ENCODE results near the gene SYTL5. TPM values are rescaled to one million over a fixed set of nuclear protein-coding genes. Genes with fewer than 3 reads are reported as not detected.

SYTL5 gene
- total RNA-seq, 2 experiments from 2014 or later: not detected

- no peaks in the 10 kb centered on the region for H3K27me3 Mint-ChIP-seq
- peaks cover 6% of the 10 kb centered on the region for H3K4me1 Mint-ChIP-seq
- no peak overlapping the region for H3K27ac Mint-ChIP-seq
- ChIA-PET CTCF (no interaction called here), POLR2A (no interaction called here)
- H3K4me3 Mint-ChIP-seq: no peak overlapping the region
- no peaks in the 10 kb centered on the region for H3K36me3 Mint-ChIP-seq (ENCODE audit: low read depth)
- H3K9me3 Mint-ChIP-seq: no peaks in the 10 kb centered on the region
- DNase-seq: no peak
Observed at GRCh38 chrX:38109042-38109898, 102.9 kb downstream of the SYTL5 start.

- H3K4me1 Mint-ChIP-seq: no peaks in the 10 kb centered on the region
- POLR2A ChIA-PET: no interaction called here
- H3K27ac Mint-ChIP-seq: no peak overlapping the region
- no peaks in the 10 kb centered on the region for H3K9me3 Mint-ChIP-seq
- CTCF ChIA-PET: no interaction called here
- H3K27me3 Mint-ChIP-seq: no peaks in the 10 kb centered on the region
- H3K36me3 Mint-ChIP-seq (ENCODE audit: low read depth): no peaks in the 10 kb centered on the region
- H3K4me3 Mint-ChIP-seq: no peak overlapping the region
- DNase-seq: no peak
Observed at GRCh38 chrX:38110231-38110630, 103.9 kb downstream of the SYTL5 start.

- no peaks in the 10 kb centered on the region for H3K27me3 Mint-ChIP-seq
- no peaks in the 10 kb centered on the region for H3K36me3 Mint-ChIP-seq (ENCODE audit: low read depth)
- ChIA-PET POLR2A (no interaction called here), CTCF (no interaction called here)
- no peaks in the 10 kb centered on the region for H3K4me1 Mint-ChIP-seq
- no peak overlapping the region for H3K27ac Mint-ChIP-seq
- no peaks in the 10 kb centered on the region for H3K9me3 Mint-ChIP-seq
- DNase-seq: no peak
- H3K4me3 Mint-ChIP-seq: no peak overlapping the region
Observed at GRCh38 chrX:38111196-38111595, 104.8 kb downstream of the SYTL5 start.

GRCh38 chrX:38112566-38112965 lies 106.2 kb downstream of the SYTL5 start:
- Mint-ChIP-seq H3K27ac (no peak overlapping the region), H3K27me3 (no peaks in the 10 kb centered on the region), H3K9me3 (no peaks in the 10 kb centered on the region), H3K4me3 (no peak overlapping the region), H3K36me3 (ENCODE audit: low read depth) (no peaks in the 10 kb centered on the region), H3K4me1 (no peaks in the 10 kb centered on the region)
- CTCF ChIA-PET: no interaction called here
- no peak for DNase-seq
- POLR2A ChIA-PET: no interaction called here

GRCh38 chrX:38116706-38117105 lies 110.4 kb downstream of the SYTL5 start:
- CTCF ChIA-PET: no interaction called here
- Mint-ChIP-seq H3K36me3 (ENCODE audit: low read depth) (no peaks in the 10 kb centered on the region), H3K27ac (no peak overlapping the region), H3K4me1 (no peaks in the 10 kb centered on the region), H3K9me3 (no peaks in the 10 kb centered on the region), H3K4me3 (no peak overlapping the region), H3K27me3 (no peaks in the 10 kb centered on the region)
- POLR2A ChIA-PET: no interaction called here
- no peak for DNase-seq

- ChIA-PET CTCF (no interaction called here), POLR2A (no interaction called here)
- no peak for DNase-seq
- H3K9me3 Mint-ChIP-seq: no peaks in the 10 kb centered on the region
- H3K36me3 Mint-ChIP-seq (ENCODE audit: low read depth): no peaks in the 10 kb centered on the region
- no peak overlapping the region for H3K27ac Mint-ChIP-seq
- no peaks in the 10 kb centered on the region for H3K4me1 Mint-ChIP-seq
- H3K27me3 Mint-ChIP-seq: no peaks in the 10 kb centered on the region
- no peak overlapping the region for H3K4me3 Mint-ChIP-seq
Observed at GRCh38 chrX:38117485-38117884, 111.1 kb downstream of the SYTL5 start.

- ChIA-PET POLR2A (no interaction called here), CTCF (no interaction called here)
- Mint-ChIP-seq H3K4me3 (no peak overlapping the region), H3K27me3 (no peaks in the 10 kb centered on the region), H3K36me3 (ENCODE audit: low read depth) (no peaks in the 10 kb centered on the region), H3K9me3 (no peaks in the 10 kb centered on the region), H3K4me1 (no peaks in the 10 kb centered on the region), H3K27ac (no peak overlapping the region)
- DNase-seq: no peak
Observed at GRCh38 chrX:38124000-38124399, 117.6 kb downstream of the SYTL5 start.

- H3K27me3 Mint-ChIP-seq: no peaks in the 10 kb centered on the region
- H3K27ac Mint-ChIP-seq: no peak overlapping the region
- POLR2A ChIA-PET: no interaction called here
- no peaks in the 10 kb centered on the region for H3K9me3 Mint-ChIP-seq
- CTCF ChIA-PET: no interaction called here
- no peak for DNase-seq
- H3K4me3 Mint-ChIP-seq: no peak overlapping the region
- H3K4me1 Mint-ChIP-seq: no peaks in the 10 kb centered on the region
- no peaks in the 10 kb centered on the region for H3K36me3 Mint-ChIP-seq (ENCODE audit: low read depth)
Observed at GRCh38 chrX:38126179-38126578, 119.8 kb downstream of the SYTL5 start.

- Mint-ChIP-seq H3K9me3 (no peaks in the 10 kb centered on the region), H3K27ac (no peak overlapping the region), H3K4me3 (no peak overlapping the region), H3K4me1 (no peaks in the 10 kb centered on the region), H3K27me3 (no peaks in the 10 kb centered on the region), H3K36me3 (ENCODE audit: low read depth) (no peaks in the 10 kb centered on the region)
- ChIA-PET CTCF (no interaction called here), POLR2A (no interaction called here)
- no peak for DNase-seq
Observed at GRCh38 chrX:38127961-38128360, 121.6 kb downstream of the SYTL5 start.

GRCh38 chrX:38129366-38129765 lies 123.0 kb downstream of the SYTL5 start:
- no peaks in the 10 kb centered on the region for H3K36me3 Mint-ChIP-seq (ENCODE audit: low read depth)
- DNase-seq: no peak
- ChIA-PET CTCF (no interaction called here), POLR2A (no interaction called here)
- H3K4me1 Mint-ChIP-seq: no peaks in the 10 kb centered on the region
- H3K27ac Mint-ChIP-seq: no peak overlapping the region
- H3K27me3 Mint-ChIP-seq: no peaks in the 10 kb centered on the region
- no peaks in the 10 kb centered on the region for H3K9me3 Mint-ChIP-seq
- H3K4me3 Mint-ChIP-seq: no peak overlapping the region

GRCh38 chrX:38138157-38138891 lies 132.0 kb downstream of the SYTL5 start:
- DNase-seq: no peak
- H3K36me3 Mint-ChIP-seq (ENCODE audit: low read depth): no peaks in the 10 kb centered on the region
- H3K27ac Mint-ChIP-seq: no peak overlapping the region
- ChIA-PET CTCF (no interaction called here), POLR2A (no interaction called here)
- H3K4me1 Mint-ChIP-seq: no peaks in the 10 kb centered on the region
- H3K9me3 Mint-ChIP-seq: no peaks in the 10 kb centered on the region
- no peak overlapping the region for H3K4me3 Mint-ChIP-seq
- H3K27me3 Mint-ChIP-seq: no peaks in the 10 kb centered on the region

- H3K4me1 Mint-ChIP-seq: no peaks in the 10 kb centered on the region
- no peak for DNase-seq
- H3K27me3 Mint-ChIP-seq: no peaks in the 10 kb centered on the region
- H3K27ac Mint-ChIP-seq: no peak overlapping the region
- H3K9me3 Mint-ChIP-seq: no peaks in the 10 kb centered on the region
- no peak overlapping the region for H3K4me3 Mint-ChIP-seq
- CTCF ChIA-PET: no interaction called here
- H3K36me3 Mint-ChIP-seq (ENCODE audit: low read depth): no peaks in the 10 kb centered on the region
- POLR2A ChIA-PET: no interaction called here
Observed at GRCh38 chrX:38138900-38139299, 132.5 kb downstream of the SYTL5 start.

GRCh38 chrX:38142610-38143009 lies 136.3 kb downstream of the SYTL5 start:
- no peak overlapping the region for H3K27ac Mint-ChIP-seq
- H3K36me3 Mint-ChIP-seq (ENCODE audit: low read depth): no peaks in the 10 kb centered on the region
- ChIA-PET CTCF (no interaction called here), POLR2A (no interaction called here)
- DNase-seq: no peak
- no peaks in the 10 kb centered on the region for H3K4me1 Mint-ChIP-seq
- no peaks in the 10 kb centered on the region for H3K9me3 Mint-ChIP-seq
- H3K27me3 Mint-ChIP-seq: no peaks in the 10 kb centered on the region
- H3K4me3 Mint-ChIP-seq: no peak overlapping the region

GRCh38 chrX:38149016-38149415 lies 142.7 kb downstream of the SYTL5 start:
- no peaks in the 10 kb centered on the region for H3K9me3 Mint-ChIP-seq

More at GRCh38 chrX:38149016-38149415, 142.7 kb downstream of the SYTL5 start:
- H3K4me1 Mint-ChIP-seq: no peaks in the 10 kb centered on the region
- CTCF ChIA-PET: no interaction called here
- peaks cover 2% of the 10 kb centered on the region for H3K27me3 Mint-ChIP-seq
- POLR2A ChIA-PET: no interaction called here
- no peak overlapping the region for H3K4me3 Mint-ChIP-seq
- no peak overlapping the region for H3K27ac Mint-ChIP-seq
- no peak for DNase-seq
- no peaks in the 10 kb centered on the region for H3K36me3 Mint-ChIP-seq (ENCODE audit: low read depth)
